GM18511 (cell line): ENCODE measurements around the gene AXIN1.

Source experiments
- ATAC-seq: cut with Tn5 transposase; IDR thresholded peaks from one replicate; pipeline ENCODE4 v1.9.1; 2021; ENCODE audit warnings: mild to moderate bottlenecking, moderate library complexity; ENCODE audit not compliant: unreplicated experiment

The AXIN1 gene

DNA sequence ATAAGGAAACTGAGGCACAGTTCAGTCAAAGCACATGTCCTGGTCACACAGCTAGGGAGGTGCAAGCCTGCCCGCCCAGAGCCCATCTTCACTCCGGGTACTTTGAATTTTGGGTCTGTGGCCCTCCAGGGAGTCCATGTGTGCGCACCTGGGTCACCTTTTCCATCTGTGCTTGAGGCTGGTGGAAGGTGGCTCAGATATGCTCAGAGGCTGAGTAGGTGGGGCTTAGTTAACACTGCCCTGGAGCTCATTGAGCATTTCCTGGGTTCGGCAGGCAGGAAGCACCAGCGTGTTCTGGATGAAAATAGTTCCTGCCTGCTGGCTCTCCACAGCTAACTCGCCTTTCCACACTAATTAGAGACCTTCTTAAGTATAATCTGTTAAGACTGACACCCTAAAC is 98.7 kb downstream of the AXIN1 start:
- ATAC-seq = no peak

GRCh38 chr16:252366-253337 is 99.9 kb downstream of the AXIN1 start:
- no peak for ATAC-seq

DNA sequence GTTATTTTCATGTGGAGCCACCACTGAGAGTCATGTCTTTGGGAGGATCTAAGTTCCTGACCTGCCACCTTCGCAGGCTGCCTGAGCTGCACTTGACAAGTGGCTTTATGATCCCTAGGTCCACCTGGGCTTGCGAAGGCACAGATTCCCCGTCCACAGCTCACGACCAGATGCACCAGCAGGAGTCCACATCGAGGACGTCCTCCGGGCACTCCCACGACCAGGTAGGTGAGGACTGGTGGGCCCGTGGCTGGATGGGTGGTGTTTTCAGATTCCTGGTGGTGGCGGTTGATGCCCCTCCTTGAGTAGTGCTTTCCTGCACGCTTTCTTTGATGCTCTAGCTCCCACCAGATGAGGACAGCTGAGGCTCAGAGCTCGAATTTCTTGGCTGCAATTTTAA is 103.1 kb downstream of the AXIN1 start:
- ATAC-seq = no peak

GRCh38 chr16:247027-247426 is 105.5 kb downstream of the AXIN1 start:
- ATAC-seq = no peak

GRCh38 chr16:245105-245504 is 107.4 kb downstream of the AXIN1 start:
- ATAC-seq = no peak

DNA sequence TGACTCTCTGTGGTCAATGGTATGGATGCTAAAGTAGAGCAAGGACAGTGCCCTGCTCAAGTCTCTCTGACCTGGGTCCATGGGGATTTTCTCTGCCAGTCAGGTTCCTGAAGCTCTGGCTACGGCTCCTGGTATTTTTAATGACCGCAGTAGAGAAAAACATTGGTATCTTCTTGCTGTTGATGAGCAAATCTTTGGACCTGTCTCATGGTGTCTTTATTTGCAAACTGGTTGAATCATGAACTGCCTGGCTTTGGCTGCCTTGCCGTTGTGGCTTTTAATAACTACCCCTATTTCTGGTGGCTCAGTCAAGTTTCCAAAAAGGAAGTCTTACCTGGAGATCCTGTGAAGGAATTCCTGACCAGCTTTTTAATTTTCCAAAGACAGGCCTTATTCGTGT is 109.2 kb downstream of the AXIN1 start:
- ATAC-seq = no peak

- no peak for ATAC-seq
Measured at GRCh38 chr16:242281-242680, 110.2 kb downstream of the AXIN1 start.

DNA sequence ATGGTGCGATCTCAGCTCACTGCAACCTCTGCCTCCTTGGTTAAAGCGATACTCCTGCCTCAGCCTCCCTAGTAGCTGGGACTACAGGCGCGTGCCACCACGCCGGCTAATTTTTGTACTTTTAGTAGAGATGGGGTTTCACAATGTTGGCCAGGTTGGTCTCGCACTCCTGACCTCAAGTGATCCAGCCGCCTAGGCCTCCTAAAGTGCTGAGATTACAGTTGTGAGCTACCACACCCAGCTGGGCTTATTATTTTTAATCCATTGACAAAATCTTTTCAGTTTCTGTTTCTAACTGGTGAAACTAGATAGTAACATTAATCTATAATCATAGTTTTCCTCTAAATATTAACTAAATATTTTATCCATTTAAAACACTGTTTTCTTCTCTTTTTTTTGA is 112.0 kb downstream of the AXIN1 start:
- no peak for ATAC-seq

- no peak for ATAC-seq
Measured at GRCh38 chr16:239948-240277, 112.6 kb downstream of the AXIN1 start.
